Astrocyte (in vitro differentiated cells and primary cell): ENCODE data around the gene NUP93. TPM values are rescaled to one million over a fixed set of nuclear protein-coding genes. Genes with fewer than 3 reads are reported as not detected.
A peak's percentile ranks its signal among the peaks of the same experiment; 100 is the strongest.

Experiments used
- DNase-seq: peaks from one replicate; pipeline ENCODE4 v3.0.0-alpha.2; 2010; ENCODE audit warnings: low read depth
- FAIRE-seq: peaks from 2 replicates; lab custom pipeline; 2011; peaks lifted over from hg19 to GRCh38; lab: Jason Lieb, UNC
- H2AFZ ChIP-seq: 2 replicates; pipeline ENCODE4 v1.6.0; 2012; ENCODE audit warnings: low read depth, low read length, inconsistent platforms
- H3K27ac ChIP-seq: 2 replicates; pipeline ENCODE4 v1.5.1; 2011; ENCODE audit warnings: low read depth, low read length, inconsistent platforms
- H3K27me3 ChIP-seq: 2 replicates; pipeline ENCODE4 v1.6.0; 2011; ENCODE audit warnings: low read length, inconsistent platforms; ENCODE audit not compliant: insufficient read depth
- H3K36me3 ChIP-seq: 2 replicates; pipeline ENCODE4 v1.5.1; 2011; ENCODE audit warnings: low read length, inconsistent platforms; ENCODE audit not compliant: insufficient read depth
- H3K4me1 ChIP-seq: 2 replicates; pipeline ENCODE4 v1.5.1; 2011; ENCODE audit warnings: low read length, inconsistent platforms; ENCODE audit not compliant: insufficient read depth
- H3K4me2 ChIP-seq: 2 replicates; pipeline ENCODE4 v1.6.0; 2012; ENCODE audit warnings: low read length, inconsistent platforms
- H3K4me3 ChIP-seq: 2 replicates; pipeline ENCODE4 v1.5.1; 2011; ENCODE audit warnings: low read depth, mild to moderate bottlenecking, low read length, inconsistent platforms; ENCODE audit not compliant: insufficient read depth
- H3K79me2 ChIP-seq: 2 replicates; pipeline ENCODE4 v1.6.0; 2012; ENCODE audit warnings: mild to moderate bottlenecking, low read length, inconsistent platforms; ENCODE audit not compliant: insufficient read depth
- H3K9ac ChIP-seq: 2 replicates; pipeline ENCODE4 v1.6.0; 2012; ENCODE audit warnings: mild to moderate bottlenecking, low read length, inconsistent platforms
- H3K9me3 ChIP-seq: 2 replicates; pipeline ENCODE4 v1.5.1; 2012; ENCODE audit warnings: low read depth, mild to moderate bottlenecking, low read length, inconsistent platforms; ENCODE audit not compliant: insufficient read depth
- H4K20me1 ChIP-seq: 2 replicates; pipeline ENCODE4 v1.6.0; 2012; ENCODE audit warnings: low read length, inconsistent platforms; ENCODE audit not compliant: insufficient read depth
- H3K27ac Mint-ChIP-seq: one replicate; pipeline ENCODE4 v1.8.0; 2021; ENCODE audit warnings: mild to moderate bottlenecking, mixed read lengths; ENCODE audit not compliant: unreplicated experiment
- H3K27me3 Mint-ChIP-seq: one replicate; pipeline ENCODE4 v1.8.0; 2021; ENCODE audit warnings: low read depth, mixed read lengths; ENCODE audit not compliant: unreplicated experiment
- H3K36me3 Mint-ChIP-seq: one replicate; pipeline ENCODE4 v1.8.0; 2021; ENCODE audit warnings: low read depth, mixed read lengths; ENCODE audit not compliant: unreplicated experiment
- H3K4me1 Mint-ChIP-seq: one replicate; pipeline ENCODE4 v1.8.0; 2021; ENCODE audit warnings: low read depth, mixed read lengths; ENCODE audit not compliant: unreplicated experiment
- H3K4me3 Mint-ChIP-seq: one replicate; pipeline ENCODE4 v1.8.0; 2021; ENCODE audit warnings: mild to moderate bottlenecking, moderate library complexity, mixed read lengths; ENCODE audit not compliant: unreplicated experiment
- H3K9me3 Mint-ChIP-seq: one replicate; pipeline ENCODE4 v1.8.0; 2021; ENCODE audit warnings: mild to moderate bottlenecking, mixed read lengths; ENCODE audit not compliant: unreplicated experiment
- CTCF ChIP-seq: IDR thresholded peaks from 2 replicates; pipeline ENCODE4 v1.5.1; 2011; ENCODE audit warnings: low read depth, mild to moderate bottlenecking, inconsistent platforms, low read length, moderate library complexity; ENCODE audit not compliant: insufficient read depth
- EZH2 ChIP-seq: IDR thresholded peaks from 2 replicates; pipeline ENCODE4 v1.6.1; 2012; ENCODE audit warnings: mild to moderate bottlenecking, low read length, inconsistent platforms; ENCODE audit not compliant: insufficient read depth
- total RNA-seq: library from RNA; stranded (reverse); gene quantifications from 2 replicates; pipeline ENCODE4 v1.2.1, GENCODE V29; 2021

The NUP93 gene
- total RNA-seq, 1 donor from 2014 or later, result 89.3 TPM

- Mint-ChIP-seq H3K27ac (no peak overlapping the region), H3K36me3 (peaks cover 1% of the 10 kb centered on the region), H3K4me3 (no peak overlapping the region), H3K27me3 (peaks cover 9% of the 10 kb centered on the region), H3K9me3 (peaks cover 5% of the 10 kb centered on the region), H3K4me1 (peaks cover 13% of the 10 kb centered on the region)
- Histone ChIP-seq H3K9me3 (no peaks in the 10 kb centered on the region), H3K27me3 (no peaks in the 10 kb centered on the region), H3K9ac (no peak overlapping the region), H3K4me1 (peaks cover 13% of the 10 kb centered on the region), H3K79me2 (peaks cover 21% of the 10 kb centered on the region), H3K4me3 (no peak overlapping the region), H2AFZ (no peak overlapping the region), H3K4me2 (no peak overlapping the region), H3K27ac (no peak overlapping the region), H3K36me3 (no peaks in the 10 kb centered on the region), H4K20me1 (peaks cover 10% of the 10 kb centered on the region)
- TF ChIP-seq CTCF, result no peak
- no peak for TF ChIP-seq EZH2
- FAIRE-seq (no peak), DNase-seq (no peak)
Measured at GRCh38 chr16:56726926-56727325, 3.0 kb upstream of the NUP93 start.

GRCh38 chr16:56728027-56728426, 1.9 kb upstream of the NUP93 start:
- no peak for DNase-seq
- Histone ChIP-seq H3K9me3 (no peaks in the 10 kb centered on the region), H2AFZ (no peak overlapping the region), H3K79me2 (peaks cover 32% of the 10 kb centered on the region), H3K9ac (no peak overlapping the region), H3K4me1 (peaks cover 13% of the 10 kb centered on the region), H3K4me2 (no peak overlapping the region), H4K20me1 (peaks cover 21% of the 10 kb centered on the region), H3K4me3 (no peak overlapping the region), H3K36me3 (no peaks in the 10 kb centered on the region), H3K27me3 (no peaks in the 10 kb centered on the region), H3K27ac (no peak overlapping the region)
- Mint-ChIP-seq H3K27me3 (no peaks in the 10 kb centered on the region), H3K36me3 (no peaks in the 10 kb centered on the region), H3K4me3 (no peak overlapping the region), H3K27ac (no peak overlapping the region), H3K4me1 (peaks cover 13% of the 10 kb centered on the region), H3K9me3 (no peaks in the 10 kb centered on the region)
- FAIRE-seq, result no peak
- TF ChIP-seq CTCF (no peak), EZH2 (no peak)

GRCh38 chr16:56728980-56729734, 772 bp upstream of the NUP93 start:
- no peaks in the 10 kb centered on the region for H3K9me3 Mint-ChIP-seq

More at GRCh38 chr16:56728980-56729734, 772 bp upstream of the NUP93 start:
- Mint-ChIP-seq H3K4me3 (no peak overlapping the region), H3K27me3 (no peaks in the 10 kb centered on the region), H3K27ac (peak overlapping the region; percentile 91), H3K4me1 (peaks cover 13% of the 10 kb centered on the region), H3K36me3 (no peaks in the 10 kb centered on the region)
- Histone ChIP-seq H3K9me3 (no peaks in the 10 kb centered on the region), H3K4me3 (peak overlapping the region; percentile 89), H3K9ac (peak overlapping the region; percentile 89), H4K20me1 (peaks cover 32% of the 10 kb centered on the region), H3K4me1 (peaks cover 13% of the 10 kb centered on the region), H3K79me2 (peaks cover 43% of the 10 kb centered on the region), H3K4me2 (peak overlapping the region; percentile 100), H3K27ac (peak overlapping the region; percentile 78), H3K36me3 (no peaks in the 10 kb centered on the region), H2AFZ (peak overlapping the region; percentile 97), H3K27me3 (no peaks in the 10 kb centered on the region)
- TF ChIP-seq CTCF (no peak), EZH2 (no peak)
- DNase-seq, result no peak
- no peak for FAIRE-seq
